NCI-H524 (cell line): ENCODE results near the gene MYBBP1A.
A peak's percentile ranks its signal among the peaks of the same experiment; 100 is the strongest.

ENCODE experiments used
- DNase-seq, 2 experiments: peaks; one replicate each; lab custom pipeline; 2025; lab: John Stamatoyannopoulos, UW

The MYBBP1A gene

GRCh38 chr17:4536259-4536741 lies 18.9 kb downstream of the MYBBP1A start:
- peak in 1 of 2 experiments; percentile 45 for DNase-seq

GRCh38 chr17:4535667-4536258 lies 19.4 kb downstream of the MYBBP1A start:
- peak in 1 of 2 experiments; percentile 45 for DNase-seq

DNA sequence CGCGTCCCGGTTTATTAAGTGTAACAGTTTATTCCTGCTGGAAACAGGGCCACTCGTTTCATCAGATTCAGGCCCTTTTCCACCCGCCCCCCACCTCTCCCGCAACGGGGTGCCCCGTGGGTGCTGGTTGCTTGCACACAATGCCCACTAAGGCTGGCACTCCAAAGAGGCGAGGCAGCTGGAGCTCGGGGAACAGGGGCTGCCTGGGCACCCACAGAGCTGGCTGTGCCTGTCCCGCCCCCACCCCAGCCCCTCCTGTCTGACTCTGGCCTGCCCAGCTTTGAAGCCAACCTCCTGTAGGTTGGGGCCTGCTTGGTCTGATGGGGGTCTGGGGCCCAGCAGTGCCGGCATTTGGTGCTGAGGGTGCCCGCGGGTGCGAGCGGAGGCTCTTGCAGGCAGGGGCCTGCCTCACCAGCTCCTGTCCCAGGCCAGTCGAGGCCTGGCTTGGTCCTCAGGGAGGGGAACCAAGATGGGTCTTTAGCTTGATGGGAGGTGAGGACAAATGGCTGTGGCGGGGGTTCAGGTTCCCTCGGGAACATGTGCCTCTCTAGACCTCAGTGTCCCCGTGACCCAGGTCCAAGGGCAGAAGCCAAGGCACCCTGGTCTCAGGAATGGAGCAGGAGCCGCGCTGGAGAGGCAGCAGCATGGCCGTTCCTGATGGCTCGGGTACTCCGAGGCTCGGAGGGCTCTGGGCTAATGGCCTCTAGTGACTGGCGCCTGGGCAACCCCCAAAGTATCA lies 20.1 kb downstream of the MYBBP1A start:
- peak in 1 of 2 experiments; percentile 32 for DNase-seq

GRCh38 chr17:4534515-4534914 lies 20.7 kb downstream of the MYBBP1A start:
- no peak for DNase-seq

DNA sequence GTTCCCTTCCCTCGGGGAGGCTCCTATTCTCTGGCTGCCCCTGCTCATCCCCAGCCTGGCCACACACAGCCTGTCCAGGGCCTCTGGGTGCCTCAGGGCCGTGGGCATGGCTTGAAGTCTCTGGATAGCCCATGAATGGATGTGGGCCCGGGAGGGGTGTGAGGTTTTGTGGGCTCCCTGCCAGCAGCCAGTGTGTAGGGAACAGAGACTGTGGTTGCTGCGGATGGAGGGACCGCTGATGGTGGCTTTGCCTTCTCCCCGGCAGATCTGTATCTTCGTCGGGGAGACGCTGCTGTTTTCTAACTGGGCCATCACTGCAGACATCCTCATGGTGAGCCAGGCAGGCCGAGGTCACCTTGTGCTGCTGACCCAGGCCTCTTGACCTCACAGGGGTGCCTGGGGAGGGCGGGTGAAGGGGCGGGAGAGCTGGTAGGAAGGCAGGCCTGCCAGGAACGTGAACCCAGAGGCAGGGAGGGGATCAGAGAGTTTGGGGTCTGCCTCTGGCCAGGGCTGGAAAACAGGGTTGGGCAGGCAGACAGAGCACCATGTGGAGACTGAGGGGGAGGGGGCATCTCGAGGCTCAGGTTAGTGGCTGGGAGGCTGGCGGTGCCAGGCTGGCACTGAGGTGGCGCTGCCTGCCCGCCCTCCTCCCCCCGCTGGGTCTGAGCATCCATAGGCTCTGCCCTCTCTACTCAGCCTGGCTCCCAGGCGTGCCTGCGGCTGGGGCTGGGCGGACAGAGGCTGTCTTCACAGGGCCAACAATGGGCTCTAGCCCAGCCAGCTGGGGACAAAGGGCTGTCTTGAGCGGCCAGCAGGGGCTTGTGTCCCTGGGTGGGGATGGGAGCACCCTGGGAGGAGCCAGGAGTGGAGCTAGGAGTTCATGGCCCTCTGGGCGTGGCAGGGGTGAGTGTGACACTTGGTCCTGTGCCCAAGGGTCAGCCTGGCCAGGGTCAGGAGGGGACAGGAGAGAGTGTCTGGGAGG lies 21.4 kb downstream of the MYBBP1A start:
- DNase-seq, result peak in 1 of 2 experiments; percentile 38

GRCh38 chr17:4532860-4533522 lies 22.2 kb downstream of the MYBBP1A start:
- no peak for DNase-seq

GRCh38 chr17:4531988-4532736 lies 23.0 kb downstream of the MYBBP1A start:
- no peak for DNase-seq

- no peak for DNase-seq
Observed at GRCh38 chr17:4530799-4531730, 24.1 kb downstream of the MYBBP1A start.

- DNase-seq, result peak in 1 of 2 experiments; percentile 49
Observed at GRCh38 chr17:4529533-4530152, 25.5 kb downstream of the MYBBP1A start.

GRCh38 chr17:4527566-4528125 lies 27.5 kb downstream of the MYBBP1A start:
- no peak for DNase-seq

DNA sequence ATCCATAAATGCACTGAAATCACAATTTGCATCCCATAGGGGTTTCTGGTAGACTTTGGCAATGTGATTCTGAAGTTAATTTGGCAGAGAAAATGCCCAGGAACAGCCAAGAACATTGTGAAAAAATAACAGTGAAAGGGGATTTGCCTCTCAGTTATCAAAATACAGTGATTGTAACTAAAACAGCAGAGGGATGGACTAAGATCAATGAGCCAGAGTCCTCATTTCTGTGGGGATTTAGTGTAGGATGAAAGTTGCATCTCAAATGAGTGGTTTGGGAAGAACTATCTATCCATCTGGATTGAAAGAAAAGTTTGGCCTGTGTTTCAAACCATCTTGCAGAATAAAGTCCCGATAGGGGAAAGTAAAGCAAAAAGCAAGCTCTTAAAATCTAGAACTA lies 28.1 kb downstream of the MYBBP1A start:
- DNase-seq, result no peak

DNA sequence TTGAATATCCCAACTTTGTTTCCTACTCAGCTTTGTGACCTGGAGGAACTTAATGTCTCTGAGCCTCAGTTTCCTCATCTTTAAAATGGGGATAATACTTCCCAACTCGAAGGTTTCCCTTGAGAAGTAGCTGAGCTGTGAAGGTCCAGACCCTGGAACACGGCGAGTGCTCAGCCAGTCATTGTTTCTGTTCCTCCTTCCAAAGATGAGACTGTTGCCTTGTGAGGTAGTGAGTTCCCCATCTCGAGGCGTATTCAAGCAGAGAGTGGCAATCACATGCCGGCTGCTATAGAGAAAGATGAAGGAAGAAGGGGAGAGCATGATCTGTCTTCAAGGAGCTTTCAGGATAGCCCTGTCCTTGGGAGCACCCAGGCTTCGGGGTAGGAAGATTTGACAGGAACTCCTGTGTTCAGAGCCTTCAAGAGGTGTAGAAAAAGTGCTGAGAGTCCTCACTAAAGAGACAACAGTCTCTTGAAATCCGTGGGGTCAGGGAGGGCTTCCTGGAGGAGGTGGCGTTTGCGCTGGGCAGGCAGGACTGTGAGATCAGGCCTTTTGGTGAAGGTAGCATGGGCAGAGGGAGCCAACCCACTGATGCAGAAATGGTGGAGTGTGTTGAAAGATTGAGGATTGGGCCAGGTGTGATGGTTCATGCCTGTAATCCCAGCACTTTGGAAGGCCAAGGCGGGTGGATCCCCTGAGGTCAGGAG lies 29.3 kb downstream of the MYBBP1A start:
- DNase-seq, result no peak

- no peak for DNase-seq
Observed at GRCh38 chr17:4523946-4524345, 31.2 kb downstream of the MYBBP1A start.

- no peak for DNase-seq
Observed at GRCh38 chr17:4522661-4523060, 32.5 kb downstream of the MYBBP1A start.

- DNase-seq, result no peak
Observed at GRCh38 chr17:4520894-4521600, 34.1 kb downstream of the MYBBP1A start.

DNA sequence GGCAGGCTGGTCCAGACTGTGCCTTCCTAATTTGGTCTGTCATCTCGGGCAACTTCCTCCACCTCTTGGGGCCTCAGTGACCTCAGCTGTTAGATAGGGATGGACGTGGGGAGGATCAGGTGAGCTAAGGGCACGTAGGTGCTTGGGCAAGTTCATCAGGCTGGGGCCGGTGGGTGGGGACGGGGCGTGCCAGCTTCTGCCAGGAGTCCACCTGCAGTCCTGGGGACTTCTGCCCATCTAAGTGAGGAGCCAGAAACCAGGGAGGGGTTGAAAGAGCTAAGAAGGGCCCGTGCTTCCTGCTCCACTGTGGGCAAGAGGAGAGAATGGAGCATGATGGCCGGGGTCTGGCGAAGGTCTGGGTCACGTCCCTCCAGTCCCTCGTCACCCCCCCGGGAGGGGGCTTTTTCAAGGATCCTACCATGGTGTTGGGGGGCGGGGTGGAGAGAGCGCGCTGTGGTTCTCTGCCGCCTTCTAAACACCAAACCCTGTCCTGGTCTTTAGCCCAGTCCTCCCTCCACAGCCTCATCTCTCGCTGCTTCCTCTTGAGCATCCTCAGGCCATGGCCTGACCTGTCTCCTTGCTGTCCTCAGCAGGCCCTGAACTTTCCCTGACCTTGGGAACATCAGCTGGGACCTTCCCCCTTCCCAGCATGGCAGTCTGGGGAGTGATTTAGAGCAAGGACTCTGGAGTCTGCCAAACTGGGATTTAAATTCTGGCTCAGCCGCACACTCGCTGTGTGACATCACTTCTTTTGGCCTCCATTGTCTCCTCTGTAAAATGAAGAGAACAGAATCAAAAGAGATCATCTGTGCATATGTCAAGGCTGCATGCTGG lies 34.9 kb downstream of the MYBBP1A start:
- DNase-seq, result no peak

DNA sequence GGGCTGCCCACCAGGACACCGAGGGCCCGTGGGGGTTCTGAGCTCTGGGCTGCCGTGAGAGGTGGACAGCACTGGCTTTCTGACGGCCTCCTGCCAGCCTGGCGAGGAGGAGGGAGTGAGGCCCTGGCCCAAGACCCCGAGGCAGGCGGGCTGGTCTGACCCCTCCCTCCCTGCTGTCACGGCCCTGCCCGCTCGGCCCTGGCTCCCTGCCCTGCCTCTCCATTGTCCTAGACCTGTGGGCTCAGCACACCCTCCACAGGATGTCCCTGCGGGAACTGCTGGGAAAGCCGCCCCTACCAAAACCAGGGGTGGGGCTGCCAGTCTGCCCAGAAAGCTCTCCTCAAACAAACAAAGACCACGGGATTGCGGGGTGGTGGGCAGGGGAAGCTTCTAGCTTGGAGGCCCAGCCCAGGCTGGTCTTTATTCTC lies 35.8 kb downstream of the MYBBP1A start:
- DNase-seq, result no peak
